Mesendoderm (in vitro differentiated cells): Measurements from ENCODE around the gene NRF1.

Experiments used
- DNase-seq: peaks from one replicate; pipeline ENCODE4 v3.0.0; 2013
- H2AK5ac ChIP-seq: 2 replicates; pipeline ENCODE4 v1.6.1; 2013; ENCODE audit warnings: low read length, inconsistent platforms
- H2BK120ac ChIP-seq: 2 replicates; pipeline ENCODE4 v1.6.1; 2013; ENCODE audit warnings: low read depth, mild to moderate bottlenecking, low read length, moderate library complexity, mixed read lengths
- H2BK15ac ChIP-seq: replicated peaks from 2 replicates; pipeline ENCODE4 v1.6.1; 2013; ENCODE audit warnings: low read depth, mild to moderate bottlenecking, moderate library complexity
- H2BK5ac ChIP-seq: 2 replicates; pipeline ENCODE4 v1.6.1; 2013; ENCODE audit warnings: low read length, inconsistent platforms
- H3K18ac ChIP-seq: 2 replicates; pipeline ENCODE4 v1.6.1; 2013; ENCODE audit warnings: mild to moderate bottlenecking, low read length, mixed read lengths
- H3K23ac ChIP-seq: one replicate; pipeline ENCODE4 v1.6.1; 2013; ENCODE audit warnings: low read length
- H3K27ac ChIP-seq: 2 replicates; pipeline ENCODE4 v1.5.1; 2013; ENCODE audit warnings: low read depth, mild to moderate bottlenecking, inconsistent platforms, low read length, moderate library complexity
- H3K27me3 ChIP-seq: 2 replicates; pipeline ENCODE4 v1.6.1; 2013; ENCODE audit warnings: low read length, control low read depth, mild to moderate bottlenecking, inconsistent platforms; ENCODE audit not compliant: insufficient read depth, poor library complexity
- H3K36me3 ChIP-seq: 2 replicates; pipeline ENCODE4 v1.6.1; 2013; ENCODE audit warnings: low read length, inconsistent platforms; ENCODE audit not compliant: control insufficient read depth, insufficient read depth
- H3K4ac ChIP-seq: one replicate; pipeline ENCODE4 v1.6.1; 2013; ENCODE audit warnings: low read depth, mild to moderate bottlenecking, low read length, moderate library complexity
- H3K4me1 ChIP-seq: 2 replicates; pipeline ENCODE4 v1.6.1; 2013; ENCODE audit warnings: low read depth, low read length, inconsistent platforms; ENCODE audit not compliant: control insufficient read depth
- H3K4me2 ChIP-seq: 2 replicates; pipeline ENCODE4 v1.6.1; 2013; ENCODE audit warnings: low read length
- H3K4me3 ChIP-seq: 2 replicates; pipeline ENCODE4 v1.5.1; 2013; ENCODE audit warnings: mild to moderate bottlenecking, low read length
- H3K56ac ChIP-seq: one replicate; pipeline ENCODE4 v1.6.1; 2013; ENCODE audit warnings: low read length
- H3K79me1 ChIP-seq: 2 replicates; pipeline ENCODE4 v1.6.1; 2013; ENCODE audit warnings: low read length, inconsistent platforms
- H3K79me2 ChIP-seq: 2 replicates; pipeline ENCODE4 v1.6.1; 2013; ENCODE audit warnings: mild to moderate bottlenecking, low read length; ENCODE audit not compliant: control insufficient read depth, insufficient read depth
- H3K9ac ChIP-seq: 2 replicates; pipeline ENCODE4 v1.6.1; 2013; ENCODE audit warnings: low read length, inconsistent platforms
- H4K5ac ChIP-seq: one replicate; pipeline ENCODE4 v1.6.1; 2013; ENCODE audit warnings: low read length
- H4K8ac ChIP-seq: one replicate; pipeline ENCODE4 v1.6.1; 2013; ENCODE audit warnings: low read depth, mild to moderate bottlenecking, control low read depth, low read length, moderate library complexity
- WGBS: extraction: QIAGEN DNeasy Blood & Tissue Kit; methylation state at CpG from one replicate; pipeline ENCODE4 v1.1.7; 2013; ENCODE audit warnings: low lambda C conversion rate, missing lambda C conversion rate; ENCODE audit not compliant: insufficient coverage; ENCODE audit errors: extremely low coverage; 5-methylcytosine and 5-hydroxymethylcytosine counted together

Gene NRF1

DNA sequence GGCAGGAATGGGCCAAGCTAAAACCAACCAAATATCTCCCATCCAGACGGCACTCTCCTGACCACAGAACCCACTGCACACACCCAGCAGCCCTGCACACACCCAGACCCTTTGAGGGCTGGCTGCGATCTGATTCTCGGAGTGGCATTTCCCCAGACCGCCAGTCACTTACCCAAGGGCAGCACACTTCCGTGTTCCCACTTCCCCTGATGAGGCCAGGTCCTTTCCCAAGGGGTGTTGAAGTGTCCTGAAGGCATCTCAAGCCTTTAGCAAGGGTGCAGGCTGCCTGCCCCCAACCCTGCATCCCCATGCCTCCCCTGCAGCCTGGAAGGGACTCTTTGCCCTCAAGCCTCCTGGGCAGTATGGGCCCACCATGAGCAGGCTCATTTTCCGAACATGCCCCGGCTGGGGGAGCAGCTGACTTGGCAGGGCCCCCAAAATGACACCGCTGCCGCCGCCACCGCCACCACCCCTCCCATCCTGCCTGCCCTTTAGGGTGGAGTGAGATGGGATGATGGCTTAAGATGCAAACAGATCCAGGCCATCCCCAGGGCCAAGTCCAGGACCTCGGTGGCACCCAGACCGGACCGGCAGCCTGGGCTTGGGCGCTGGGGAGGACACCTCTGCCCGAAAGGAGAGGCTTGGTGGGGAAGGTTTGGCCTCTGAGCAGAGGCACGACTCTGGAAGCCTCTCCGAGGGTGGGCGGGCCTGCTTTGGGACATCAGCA lies 159.8 kb downstream of the NRF1 start:
- H2BK15ac ChIP-seq = no peak overlapping the region
- no peak overlapping the region for H2BK5ac ChIP-seq
- WGBS = no CpG with 5 or more reads among the region's 19 CpGs
- H2BK120ac ChIP-seq = no peak overlapping the region
- no peak overlapping the region for H2AK5ac ChIP-seq
- H3K4me2 ChIP-seq = no peak overlapping the region
- DNase-seq = no peak
- H3K27ac ChIP-seq = no peak overlapping the region
- no peak overlapping the region for H3K9ac ChIP-seq
- H4K5ac ChIP-seq = no peak overlapping the region
- no peaks in the 10 kb centered on the region for H3K27me3 ChIP-seq
- H3K4me1 ChIP-seq = peaks cover 5% of the 10 kb centered on the region
- H3K79me2 ChIP-seq = no peaks in the 10 kb centered on the region
- H3K79me1 ChIP-seq = no peaks in the 10 kb centered on the region
- H3K23ac ChIP-seq = peak overlapping the region; percentile 97
- H4K8ac ChIP-seq = no peak overlapping the region
- no peaks in the 10 kb centered on the region for H3K36me3 ChIP-seq
- H3K56ac ChIP-seq = peak overlapping the region; percentile 46
- no peak overlapping the region for H3K18ac ChIP-seq
- no peak overlapping the region for H3K4me3 ChIP-seq
- H3K4ac ChIP-seq = no peak overlapping the region

DNA sequence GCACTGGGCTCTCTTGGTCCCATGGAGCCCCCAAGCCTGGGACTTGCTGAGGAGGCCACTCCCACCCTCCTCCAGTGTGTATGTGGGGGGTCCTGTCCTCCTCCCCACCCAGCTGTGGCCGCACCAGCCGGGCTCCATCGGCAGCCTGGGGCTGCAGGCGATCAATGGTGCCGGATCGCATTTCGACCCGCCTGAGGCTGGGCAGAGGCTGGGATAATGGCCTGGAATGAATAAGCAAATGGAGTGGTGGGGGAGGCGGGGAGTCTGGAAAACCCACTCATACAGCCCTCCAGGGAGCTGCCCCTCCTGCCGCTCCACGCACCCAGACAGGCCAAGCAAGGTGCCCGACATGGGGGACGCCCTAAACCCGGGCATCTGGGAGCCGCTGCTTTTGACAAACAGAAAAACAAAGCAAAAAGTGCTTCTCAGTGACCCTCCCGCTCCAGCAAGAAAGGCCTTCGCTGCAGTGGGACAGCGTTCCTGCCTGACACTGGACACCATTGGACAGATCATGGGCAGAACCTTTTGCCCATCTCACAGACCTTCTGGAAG lies 160.5 kb downstream of the NRF1 start:
- H3K4me3 ChIP-seq = no peak overlapping the region
- no peak overlapping the region for H2AK5ac ChIP-seq
- no peaks in the 10 kb centered on the region for H3K36me3 ChIP-seq
- no peak overlapping the region for H4K5ac ChIP-seq
- H3K4me1 ChIP-seq = peaks cover 7% of the 10 kb centered on the region
- H3K79me2 ChIP-seq = no peaks in the 10 kb centered on the region
- no peak overlapping the region for H3K27ac ChIP-seq
- DNase-seq = peak; percentile 41
- WGBS = no CpG with 5 or more reads among the region's 18 CpGs
- no peak overlapping the region for H3K18ac ChIP-seq
- no peak overlapping the region for H3K4ac ChIP-seq
- no peak overlapping the region for H3K9ac ChIP-seq
- H3K27me3 ChIP-seq = peaks cover 2% of the 10 kb centered on the region
- H2BK5ac ChIP-seq = no peak overlapping the region
- no peak overlapping the region for H3K23ac ChIP-seq
- no peak overlapping the region for H4K8ac ChIP-seq
- no peaks in the 10 kb centered on the region for H3K79me1 ChIP-seq
- no peak overlapping the region for H3K4me2 ChIP-seq
- H3K56ac ChIP-seq = peak overlapping the region; percentile 43
- no peak overlapping the region for H2BK15ac ChIP-seq
- no peak overlapping the region for H2BK120ac ChIP-seq

DNA sequence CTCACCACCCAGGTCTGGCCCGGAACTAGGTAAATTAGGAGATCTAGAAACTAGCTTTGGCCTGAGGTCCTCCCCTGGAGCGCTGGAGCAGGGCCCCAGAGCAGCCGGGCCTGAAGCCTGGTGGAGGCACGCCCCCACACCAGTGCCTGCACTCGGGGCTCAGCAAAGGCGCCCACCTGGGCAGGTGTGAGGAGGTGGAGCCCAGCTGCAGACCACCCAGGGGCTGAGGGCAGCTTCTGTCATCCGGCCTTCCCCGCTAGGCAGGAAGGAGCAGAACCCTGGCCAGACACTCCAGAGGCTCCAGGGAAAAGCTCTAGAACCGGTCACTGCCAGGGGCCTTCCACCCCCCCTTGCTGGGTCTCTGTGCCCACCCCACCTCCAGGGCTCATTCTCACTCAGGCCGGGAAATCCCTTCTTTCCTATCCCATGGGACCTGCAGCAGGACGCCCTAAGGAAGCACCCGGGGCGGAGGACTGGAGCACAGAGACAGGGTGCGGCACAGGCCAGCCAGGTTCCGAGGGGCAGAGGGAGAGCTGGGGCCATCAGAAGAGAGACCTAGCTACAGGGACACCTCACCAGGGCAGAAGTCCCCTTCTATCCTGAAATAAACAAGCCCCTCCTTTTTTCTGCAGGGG lies 161.2 kb downstream of the NRF1 start:
- peaks cover 6% of the 10 kb centered on the region for H3K27me3 ChIP-seq

GRCh38 chr7:129773328-129773731 lies 161.8 kb downstream of the NRF1 start:
- no peak overlapping the region for H4K5ac ChIP-seq
- no CpG with 5 or more reads among the region's 5 CpGs for WGBS

More for the DNA sequence above, 161.2 kb downstream of the NRF1 start:
- H4K8ac ChIP-seq = no peak overlapping the region
- H3K36me3 ChIP-seq = no peaks in the 10 kb centered on the region
- H3K23ac ChIP-seq = peak overlapping the region; percentile 81
- H3K4me1 ChIP-seq = peaks cover 7% of the 10 kb centered on the region
- no peak overlapping the region for H3K27ac ChIP-seq
- no peak overlapping the region for H3K4ac ChIP-seq
- WGBS = no CpG with 5 or more reads among the region's 15 CpGs
- no peaks in the 10 kb centered on the region for H3K79me2 ChIP-seq
- no peak overlapping the region for H3K56ac ChIP-seq
- no peak overlapping the region for H2BK5ac ChIP-seq
- no peak overlapping the region for H3K4me3 ChIP-seq
- no peak overlapping the region for H2BK120ac ChIP-seq
- no peaks in the 10 kb centered on the region for H3K79me1 ChIP-seq
- H2AK5ac ChIP-seq = no peak overlapping the region
- no peak overlapping the region for H4K5ac ChIP-seq
- DNase-seq = no peak
- no peak overlapping the region for H3K9ac ChIP-seq
- H3K4me2 ChIP-seq = no peak overlapping the region
- no peak overlapping the region for H3K18ac ChIP-seq
- H2BK15ac ChIP-seq = no peak overlapping the region

DNA sequence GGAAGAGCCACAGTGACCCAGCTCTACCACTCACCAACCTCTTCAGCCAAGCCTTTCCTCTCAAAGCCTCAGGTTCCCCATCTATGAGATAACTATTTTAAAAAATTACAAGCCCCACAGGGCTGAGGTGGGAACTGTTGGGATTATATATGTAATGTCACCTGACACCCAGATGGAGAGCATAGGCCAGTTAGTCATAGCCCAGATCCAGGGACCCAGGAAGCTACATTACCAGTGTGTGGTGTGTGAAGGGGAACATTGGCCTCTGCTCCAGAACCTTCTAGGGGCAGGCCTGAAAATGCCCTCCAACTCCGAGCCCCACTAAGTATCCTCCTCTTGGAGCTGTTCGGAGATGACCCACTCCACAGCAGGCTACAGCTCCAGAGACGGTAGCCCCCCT lies 162.4 kb downstream of the NRF1 start:
- Histone ChIP-seq H3K79me1 (no peaks in the 10 kb centered on the region), H3K23ac (no peak overlapping the region), H2BK120ac (no peak overlapping the region), H2BK5ac (no peak overlapping the region), H2BK15ac (no peak overlapping the region), H3K4me1 (peaks cover 7% of the 10 kb centered on the region), H3K4me3 (no peak overlapping the region), H4K5ac (no peak overlapping the region), H3K27me3 (peaks cover 17% of the 10 kb centered on the region), H3K18ac (no peak overlapping the region), H2AK5ac (no peak overlapping the region), H3K9ac (no peak overlapping the region), H3K4ac (no peak overlapping the region), H3K79me2 (no peaks in the 10 kb centered on the region), H4K8ac (no peak overlapping the region), H3K36me3 (no peaks in the 10 kb centered on the region), H3K4me2 (no peak overlapping the region), H3K27ac (no peak overlapping the region), H3K56ac (no peak overlapping the region)
- DNase-seq = no peak
- no CpG with 5 or more reads among the region's 3 CpGs for WGBS

More at GRCh38 chr7:129773328-129773731, 161.8 kb downstream of the NRF1 start:
- Histone ChIP-seq H2BK15ac (no peak overlapping the region), H3K56ac (no peak overlapping the region), H3K79me2 (no peaks in the 10 kb centered on the region), H3K79me1 (no peaks in the 10 kb centered on the region), H3K4ac (no peak overlapping the region), H3K9ac (no peak overlapping the region), H2BK120ac (no peak overlapping the region), H2AK5ac (no peak overlapping the region), H3K18ac (no peak overlapping the region), H3K4me2 (no peak overlapping the region), H3K27ac (no peak overlapping the region), H2BK5ac (no peak overlapping the region), H3K36me3 (no peaks in the 10 kb centered on the region), H3K23ac (no peak overlapping the region), H3K4me1 (peaks cover 7% of the 10 kb centered on the region), H3K4me3 (no peak overlapping the region), H3K27me3 (peaks cover 12% of the 10 kb centered on the region), H4K8ac (no peak overlapping the region)
- DNase-seq = no peak
